HG03354 (cell line): ENCODE data around the gene RFX3.

Experiments used
- ATAC-seq: cut with Tn5 transposase; IDR thresholded peaks from one replicate; pipeline ENCODE4 v1.9.1; 2021; ENCODE audit warnings: mild to moderate bottlenecking; ENCODE audit not compliant: unreplicated experiment, poor library complexity, severe bottlenecking

RFX3 gene

GRCh38 chr9:3441197-3441816 is 84.5 kb downstream of the RFX3 start:
- ATAC-seq: peak; percentile 96

- no peak for ATAC-seq
These were observed 89.0 kb downstream of the RFX3 start for GRCh38 chr9:3436629-3437420.

- no peak for ATAC-seq
These were observed 90.1 kb downstream of the RFX3 start for GRCh38 chr9:3435732-3436131.

GRCh38 chr9:3434594-3434993 is 91.2 kb downstream of the RFX3 start:
- ATAC-seq: no peak

- no peak for ATAC-seq
These were observed 92.0 kb downstream of the RFX3 start for GRCh38 chr9:3433754-3434153.

GRCh38 chr9:3433066-3433465 is 92.7 kb downstream of the RFX3 start:
- ATAC-seq: no peak

- ATAC-seq: no peak
These were observed 93.9 kb downstream of the RFX3 start for GRCh38 chr9:3431890-3432289.

GRCh38 chr9:3419893-3420292 is 105.9 kb downstream of the RFX3 start:
- no peak for ATAC-seq

- ATAC-seq: no peak
These were observed 109.9 kb downstream of the RFX3 start for GRCh38 chr9:3415906-3416305.

- no peak for ATAC-seq
These were observed 111.8 kb downstream of the RFX3 start for GRCh38 chr9:3413984-3414383.

- ATAC-seq: no peak
These were observed 115.3 kb downstream of the RFX3 start for GRCh38 chr9:3410461-3410860.

- no peak for ATAC-seq
These were observed 116.3 kb downstream of the RFX3 start for GRCh38 chr9:3409453-3409852.

GRCh38 chr9:3403315-3403714 is 122.5 kb downstream of the RFX3 start:
- ATAC-seq: no peak

GRCh38 chr9:3401221-3401954 is 124.4 kb downstream of the RFX3 start:
- ATAC-seq: no peak

- peak; percentile 67 for ATAC-seq
These were observed 127.6 kb downstream of the RFX3 start for GRCh38 chr9:3398232-3398648.

- peak; percentile 29 for ATAC-seq
These were observed 128.0 kb downstream of the RFX3 start for GRCh38 chr9:3397766-3398165.

GRCh38 chr9:3391414-3391813 is 134.4 kb downstream of the RFX3 start:
- ATAC-seq: no peak

- ATAC-seq: no peak
These were observed 139.0 kb downstream of the RFX3 start for GRCh38 chr9:3386753-3387152.

- peak; percentile 94 for ATAC-seq
These were observed 139.9 kb downstream of the RFX3 start for GRCh38 chr9:3385871-3386270.

GRCh38 chr9:3371842-3372241 is 154.0 kb downstream of the RFX3 start:
- ATAC-seq: no peak

GRCh38 chr9:3370715-3371114 is 155.1 kb downstream of the RFX3 start:
- no peak for ATAC-seq
